ENCODE data around the gene COG5. TPM values are rescaled to one million over a fixed set of nuclear protein-coding genes. Genes with fewer than 3 reads are reported as not detected.

COG5 gene
- polyA plus RNA-seq, 3 donors, result 12.7 to 29.0 (median 28.1) TPM

- Mint-ChIP-seq H3K4me1 (no peaks in the 10 kb centered on the region), H3K36me3 (peaks cover 30 to 38% of the 10 kb centered on the region in 2 donors), H3K27ac (no peak overlapping the region), H3K4me3 (no peak overlapping the region), H3K27me3 (ENCODE audit: low read depth in 3 of 3) (peaks cover 0 to 1% (median 0%) of the 10 kb centered on the region in 3 donors), H3K9me3 (no peaks in the 10 kb centered on the region)
- intact Hi-C loops (cut with micrococcal nuclease), result no loop called here
- no peak overlapping the region for H2AFZ ChIP-seq (ENCODE audit: insufficient read depth, low read depth, low read length, poor library complexity, severe bottlenecking)
- H3K9ac ChIP-seq (ENCODE audit: insufficient read depth, low read length, poor library complexity, severe bottlenecking), result no peak overlapping the region
- no peak for DNase-seq
- H3K4me2 ChIP-seq (replicated peaks; ENCODE audit: extremely low read depth, low read length, poor library complexity, severe bottlenecking), result no peak overlapping the region
- H3K27ac ChIP-seq (ENCODE audit: low read depth in 1 of 2, low read length in 2 of 2), result no peak overlapping the region
- WGBS (ENCODE audit: insufficient coverage), result no CpG with 5 or more reads among the region's 4 CpGs
- TF ChIP-seq CTCF (IDR thresholded peaks at IDR 0.05), result no peak
- no peaks in the 10 kb centered on the region for H4K20me1 ChIP-seq (ENCODE audit: insufficient read depth, low read length)
- no peaks in the 10 kb centered on the region for H3K4me1 ChIP-seq (ENCODE audit: control insufficient read depth in 1 of 2, insufficient read depth in 2 of 2, low read length in 2 of 2)
- no peaks in the 10 kb centered on the region for H3K79me2 ChIP-seq (ENCODE audit: insufficient read depth, low read length)
- H3K9me3 ChIP-seq (replicated peaks in 1 of 2; ENCODE audit: control insufficient read depth in 1 of 2, insufficient read depth in 1 of 2, low read length in 2 of 2), result no peaks in the 10 kb centered on the region
- no peaks in the 10 kb centered on the region for H3K27me3 ChIP-seq (ENCODE audit: control insufficient read depth in 2 of 2, insufficient read depth in 2 of 2, low read length in 2 of 2)
- H3K36me3 ChIP-seq (replicated peaks in 1 of 2; ENCODE audit: control insufficient read depth in 1 of 2, insufficient read depth in 2 of 2, low read length in 2 of 2), result peaks cover 14 to 58% of the 10 kb centered on the region in 2 donors
- no peak overlapping the region for H3K4me3 ChIP-seq (replicated peaks in 1 of 3; ENCODE audit: low read depth in 2 of 3, low read length in 3 of 3)
Observed at GRCh38 chr7:107233174-107233573, 330.5 kb downstream of the COG5 start.

- Histone ChIP-seq H3K4me1 (ENCODE audit: control insufficient read depth in 1 of 2, insufficient read depth in 2 of 2, low read length in 2 of 2) (no peaks in the 10 kb centered on the region), H3K36me3 (replicated peaks in 1 of 2; ENCODE audit: control insufficient read depth in 1 of 2, insufficient read depth in 2 of 2, low read length in 2 of 2) (peaks cover 14 to 63% of the 10 kb centered on the region in 2 donors), H3K9me3 (replicated peaks in 1 of 2; ENCODE audit: control insufficient read depth in 1 of 2, insufficient read depth in 1 of 2, low read length in 2 of 2) (no peaks in the 10 kb centered on the region), H3K4me3 (replicated peaks in 1 of 3; ENCODE audit: low read depth in 2 of 3, low read length in 3 of 3) (no peak overlapping the region), H3K27me3 (ENCODE audit: control insufficient read depth in 2 of 2, insufficient read depth in 2 of 2, low read length in 2 of 2) (no peaks in the 10 kb centered on the region), H3K9ac (ENCODE audit: insufficient read depth, low read length, poor library complexity, severe bottlenecking) (no peak overlapping the region), H3K79me2 (ENCODE audit: insufficient read depth, low read length) (no peaks in the 10 kb centered on the region), H3K27ac (ENCODE audit: low read depth in 1 of 2, low read length in 2 of 2) (no peak overlapping the region), H3K4me2 (replicated peaks; ENCODE audit: extremely low read depth, low read length, poor library complexity, severe bottlenecking) (no peak overlapping the region), H2AFZ (ENCODE audit: insufficient read depth, low read depth, low read length, poor library complexity, severe bottlenecking) (no peak overlapping the region), H4K20me1 (ENCODE audit: insufficient read depth, low read length) (no peaks in the 10 kb centered on the region)
- Mint-ChIP-seq H3K36me3 (peaks cover 36 to 37% of the 10 kb centered on the region in 2 donors), H3K4me3 (no peak overlapping the region), H3K9me3 (no peaks in the 10 kb centered on the region), H3K27ac (no peak overlapping the region), H3K27me3 (ENCODE audit: low read depth in 3 of 3) (peaks cover 0 to 1% (median 0%) of the 10 kb centered on the region in 3 donors), H3K4me1 (no peaks in the 10 kb centered on the region)
- TF ChIP-seq CTCF (IDR thresholded peaks at IDR 0.05), result no peak
- no peak for DNase-seq
- intact Hi-C loops (cut with micrococcal nuclease), result no loop called here
- 49% methylated on average over 3 of the region's 7 CpGs for WGBS (ENCODE audit: insufficient coverage)
Observed at GRCh38 chr7:107232568-107233090, 331.1 kb downstream of the COG5 start.
